ENCODE measurements around the gene PCK2. TPM values are rescaled to one million over a fixed set of nuclear protein-coding genes. Genes with fewer than 3 reads are reported as not detected.

PCK2 gene
- total and polyA plus RNA-seq, 2 of the 8 experiments (the other 6 are each of a cell fraction or from before 2014, with no cell fraction given) = 81.9 to 115 TPM

DNA sequence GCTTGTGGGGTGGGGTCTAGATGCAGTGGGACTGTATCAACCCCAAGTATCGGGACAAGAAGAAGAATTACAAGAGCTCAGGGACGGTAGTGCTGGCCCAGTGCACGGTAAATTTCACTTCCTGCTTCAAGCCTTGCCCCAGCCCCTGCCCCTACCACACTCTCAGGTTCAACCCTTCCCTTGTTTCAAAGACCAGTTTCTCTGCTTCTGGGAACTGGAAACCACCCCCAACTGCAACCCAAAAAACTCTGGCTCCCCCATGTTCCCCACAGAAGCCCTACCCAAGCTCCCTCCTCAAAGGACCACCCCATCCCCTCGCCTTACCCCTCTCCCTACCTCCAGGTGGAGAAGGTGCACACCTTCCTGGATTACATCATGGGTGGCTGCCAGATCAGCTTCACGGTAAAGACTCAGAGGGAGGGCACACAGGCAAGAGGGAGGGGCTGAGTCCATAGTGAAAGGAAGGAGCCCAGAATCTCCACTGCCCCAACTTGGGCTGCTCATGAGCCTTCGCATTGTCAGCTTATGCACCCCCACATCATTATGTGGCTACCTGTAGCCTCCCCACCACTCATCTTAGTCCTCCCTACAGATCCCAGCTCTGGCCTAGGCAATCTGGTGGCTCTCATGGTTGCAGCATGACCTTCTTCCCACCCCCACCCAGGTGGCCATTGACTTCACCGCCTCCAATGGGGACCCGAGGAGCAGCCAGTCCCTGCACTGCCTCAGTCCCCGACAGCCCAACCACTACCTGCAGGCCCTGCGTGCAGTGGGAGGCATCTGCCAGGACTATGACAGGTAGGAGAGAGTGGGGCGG lies 18.4 kb upstream of the PCK2 start:
- Histone ChIP-seq H2AFZ (ENCODE audit: low read length) (no peak overlapping the region), H3K14ac (ENCODE audit: insufficient read length) (no peak overlapping the region), H4K5ac (ENCODE audit: insufficient read length, low read depth, low read length) (no peak overlapping the region), H3K4me2 (ENCODE audit: insufficient read depth in 1 of 2, low read depth in 2 of 2, low read length in 2 of 2) (no peak overlapping the region), H3K4me1 (replicated peaks in 1 of 4; ENCODE audit: control insufficient read depth in 3 of 4, insufficient read depth in 4 of 4, low read length in 3 of 4) (peaks cover 0 to 11% (median 7%) of the 10 kb centered on the region in 4 experiments; a peak in 6 of 7 replicates), H4K91ac (replicated peaks; ENCODE audit: insufficient read length, low read length) (no peak overlapping the region), H3K4ac (replicated peaks; ENCODE audit: insufficient read length, low read depth, low read length) (no peak overlapping the region), H3K79me2 (ENCODE audit: control insufficient read depth in 1 of 2, insufficient read depth in 2 of 2, low read length in 2 of 2) (no peaks in the 10 kb centered on the region), H2BK15ac (ENCODE audit: low read length) (0 out of 2 replicates have a peak overlapping the region, but pooled peaks have one; percentile 16), H3K4me3 (ENCODE audit: extremely low read depth in 1 of 4, insufficient read depth in 2 of 4, low read depth in 3 of 4, low read length in 4 of 4) (no peak overlapping the region), H3K27me3 (replicated peaks in 1 of 4; ENCODE audit: control insufficient read depth in 3 of 4, extremely low read depth in 1 of 4, insufficient read depth in 3 of 4, low read length in 3 of 4) (no peaks in the 10 kb centered on the region), H2BK120ac (replicated peaks; ENCODE audit: low read depth, low read length) (no peak overlapping the region), H3K36me3 (ENCODE audit: control insufficient read depth in 2 of 4, insufficient read depth in 4 of 4, low read length in 3 of 4) (no peaks in the 10 kb centered on the region), H2BK20ac (ENCODE audit: low read length) (0 out of 2 replicates have a peak overlapping the region, but pooled peaks have one; percentile 61), H3K56ac (replicated peaks; ENCODE audit: insufficient read length, low read depth, low read length) (no peak overlapping the region), H3K9me3 (ENCODE audit: insufficient read depth in 2 of 2, low read depth in 1 of 2, low read length in 1 of 2) (no peaks in the 10 kb centered on the region), H3K18ac (ENCODE audit: extremely low read depth, low read length) (no peak overlapping the region), H3K9ac (replicated peaks in 1 of 4; ENCODE audit: extremely low read depth in 1 of 4, low read depth in 3 of 4, low read length in 3 of 4) (no peak overlapping the region), H4K8ac (ENCODE audit: extremely low read depth, insufficient read depth, low read length) (peak overlapping the region; percentile 31; the same call in 1 of the 2 replicates), H3K79me1 (ENCODE audit: low read depth, low read length) (no peaks in the 10 kb centered on the region), H3K23me2 (ENCODE audit: low read depth, low read length) (0 out of 2 replicates have a peak, but pooled peaks cover under 1% of the 10 kb centered on the region), H3K23ac (ENCODE audit: insufficient read length) (no peak overlapping the region), H3K27ac (ENCODE audit: low read depth, low read length) (no peak overlapping the region), H2BK12ac (ENCODE audit: low read depth, low read length) (no peak overlapping the region), H2BK5ac (ENCODE audit: low read depth, low read length) (no peak overlapping the region), H2AK5ac (ENCODE audit: low read depth, low read length) (0 out of 2 replicates have a peak overlapping the region, but pooled peaks have one; percentile 65), H4K20me1 (replicated peaks in 1 of 2; ENCODE audit: control insufficient read depth in 1 of 2, insufficient read depth in 2 of 2, low read length in 2 of 2) (no peaks in the 10 kb centered on the region)
- FAIRE-seq (no peak), DNase-seq (ENCODE audit: low read depth in 1 of 2, low spot score in 2 of 2) (no peak)
- ChIA-PET CTCF (ENCODE audit: partially characterized antibody) (interaction anchor here (1.0 to 23.8 kb wide), 8 partner anchors 9 to 61 kb away, joined by 3 to 316 read pairs (median 5); partner anchors contain the start of gene PCK2), POLR2A (ENCODE audit: partially characterized antibody) (interaction anchor here (0.9 to 27.2 kb wide), 4 partner anchors 9 to 38 kb away, joined by 3 to 626 read pairs (median 3); partner anchors contain the start of gene PCK2)
- WGBS, 2 experiments (ENCODE audit: extremely low coverage in 1 of 2, insufficient coverage in 1 of 2, insufficient read length in 1 of 2, insufficient replicate concordance in 2 of 2, low coverage in 1 of 2, low lambda C conversion rate in 2 of 2, missing lambda C conversion rate in 1 of 2) = 84% methylated on average over 11 of the region's 11 CpGs; no CpG with 5 or more reads in 1 of the 2 experiments
- TF ChIP-seq CBX5 (IDR thresholded peaks at IDR 0.05; ENCODE audit: low read depth, low read length) (no peak), TAF1 (IDR thresholded peaks at IDR 0.05; ENCODE audit: low read depth, low read length) (no peak), TEAD4 (IDR thresholded peaks at IDR 0.05; ENCODE audit: low read depth, low read length) (no peak)
- TF ChIP-seq, protein P1, sequence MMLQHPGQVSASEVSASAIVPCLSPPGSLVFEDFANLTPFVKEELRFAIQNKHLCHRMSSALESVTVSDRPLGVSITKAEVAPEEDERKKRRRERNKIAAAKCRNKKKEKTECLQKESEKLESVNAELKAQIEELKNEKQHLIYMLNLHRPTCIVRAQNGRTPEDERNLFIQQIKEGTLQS (IDR thresholded peaks at IDR 0.05; ENCODE audit: insufficient read depth, low read depth, low read length) = no peak

All from H1 (cell line).